NCI-H1105 (cell line): ENCODE measurements around the gene PRKN.

Source experiments
- DNase-seq: peaks from one replicate; lab custom pipeline; 2025; lab: John Stamatoyannopoulos, UW

PRKN gene

DNA sequence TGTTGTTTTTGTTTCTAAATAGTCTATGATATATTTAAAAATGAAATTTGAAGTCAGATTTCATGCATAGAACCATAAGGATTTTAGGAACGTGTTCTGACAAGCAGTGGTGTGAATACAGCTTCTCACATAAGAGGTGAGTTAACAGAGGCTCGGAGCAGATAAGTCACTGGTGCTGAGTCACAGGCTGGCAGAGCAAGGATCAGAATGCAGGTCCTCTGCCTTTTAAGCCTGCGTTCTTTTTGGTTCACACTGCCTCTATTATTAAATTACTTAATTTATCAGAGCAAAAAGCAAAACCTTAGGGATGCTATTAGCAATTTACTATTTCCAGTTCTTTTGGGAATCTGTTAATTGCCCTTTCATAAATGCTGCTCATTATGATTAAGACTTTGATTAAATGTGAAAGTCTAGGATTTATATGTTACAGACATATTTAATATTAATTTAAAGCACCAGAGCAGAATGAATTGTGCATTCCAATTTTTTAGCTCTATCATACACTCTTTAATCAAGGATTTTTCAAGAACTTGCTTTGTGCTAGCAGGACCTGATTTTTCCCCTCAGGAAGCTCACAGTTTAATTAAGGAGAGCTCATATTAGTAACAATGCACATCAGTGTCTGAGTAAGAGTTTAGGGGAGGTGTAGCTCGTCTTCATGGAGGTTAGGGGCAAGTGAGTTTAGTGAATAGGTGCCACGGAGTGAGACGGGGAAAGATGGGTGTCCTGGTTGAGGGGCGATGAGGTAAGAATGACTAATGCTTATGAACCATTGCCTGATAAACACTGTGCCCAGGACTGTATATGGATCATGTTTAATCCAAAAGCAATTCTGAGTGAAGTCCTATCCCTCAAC lies 1241.0 kb downstream of the PRKN start:
- peak; percentile 18 for DNase-seq

DNA sequence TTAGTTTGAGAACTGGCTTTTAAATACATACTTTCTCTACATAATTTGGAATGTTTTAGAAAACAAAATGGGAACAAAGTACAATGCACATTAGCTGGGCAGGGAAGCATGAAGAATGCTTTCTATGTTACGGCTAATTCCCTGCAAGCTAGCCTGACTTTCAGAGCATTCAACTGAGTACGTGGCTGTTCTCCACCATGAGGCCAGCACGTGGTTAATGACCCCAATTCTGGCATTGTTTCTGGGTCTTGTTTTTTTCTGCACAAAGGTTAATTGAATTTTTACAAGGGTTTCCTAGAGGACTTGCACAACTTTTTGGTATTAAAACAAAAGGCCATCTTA lies 1245.1 kb downstream of the PRKN start:
- no peak for DNase-seq

DNA sequence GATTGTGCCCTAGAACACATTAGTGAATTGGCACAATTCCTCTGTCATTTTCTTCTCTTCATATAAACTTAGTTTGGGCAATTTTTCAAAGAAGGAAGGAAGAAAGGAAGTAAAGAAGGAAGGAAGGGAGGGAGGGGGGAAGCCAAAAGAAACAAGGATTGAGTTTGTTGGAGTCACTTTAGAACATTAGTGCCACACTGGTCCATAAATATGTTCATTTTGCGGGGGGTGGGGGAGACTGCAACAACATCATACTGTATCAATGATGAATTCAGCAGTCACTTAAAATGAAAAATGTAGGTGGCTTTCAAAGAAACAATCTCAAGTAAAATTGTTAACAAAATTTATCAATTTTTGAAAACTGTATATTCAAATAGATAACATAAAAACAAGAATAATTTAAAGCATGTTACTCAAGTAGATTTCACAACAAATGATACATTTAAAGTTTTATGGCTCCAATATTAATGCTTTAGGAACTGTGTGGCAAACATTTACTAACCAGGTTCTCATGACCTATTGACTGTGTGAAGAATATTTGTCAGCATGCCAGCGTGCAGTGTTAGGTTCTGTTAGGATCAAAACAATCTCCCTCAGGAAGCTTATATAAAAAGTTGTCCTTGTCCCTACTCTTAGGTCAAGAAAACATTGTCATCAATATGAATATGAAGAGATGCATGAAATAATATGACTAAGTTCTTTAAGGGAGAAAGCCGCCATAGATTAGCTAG lies 1245.6 kb downstream of the PRKN start:
- DNase-seq = no peak

DNA sequence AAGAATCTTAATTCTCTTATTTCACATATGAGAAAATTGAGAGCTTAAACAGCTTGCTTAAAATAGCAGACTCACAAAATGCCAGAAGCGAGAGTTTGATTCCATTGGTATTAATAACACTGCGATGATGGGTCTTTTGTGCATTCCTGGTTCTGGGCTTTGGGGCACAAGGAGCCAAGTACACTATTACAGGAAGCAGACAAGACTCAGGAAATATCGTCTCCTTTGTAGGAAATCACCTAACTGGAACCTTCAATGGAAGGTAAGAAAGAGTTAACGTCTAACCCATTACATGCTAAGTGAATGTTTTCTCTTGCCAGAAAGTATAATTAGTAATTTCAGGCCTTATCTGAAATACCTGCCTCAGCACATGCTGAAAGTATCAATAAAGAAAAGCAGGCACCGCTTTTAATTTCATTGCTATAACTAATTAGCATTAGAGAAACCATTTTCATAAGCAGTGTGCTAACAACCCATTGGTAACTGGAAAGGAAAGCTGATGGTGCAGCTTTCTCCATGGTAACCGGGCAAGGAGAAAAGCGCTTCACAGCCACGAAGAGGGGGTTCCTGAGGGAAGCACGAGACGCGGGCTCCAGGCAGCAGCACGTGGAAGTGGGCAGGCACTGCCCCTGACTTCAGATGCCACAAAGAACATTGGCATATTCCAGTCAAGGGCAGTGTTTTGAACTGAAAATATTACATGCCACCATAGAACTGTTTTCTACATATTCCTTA lies 1247.0 kb downstream of the PRKN start:
- DNase-seq = no peak

DNA sequence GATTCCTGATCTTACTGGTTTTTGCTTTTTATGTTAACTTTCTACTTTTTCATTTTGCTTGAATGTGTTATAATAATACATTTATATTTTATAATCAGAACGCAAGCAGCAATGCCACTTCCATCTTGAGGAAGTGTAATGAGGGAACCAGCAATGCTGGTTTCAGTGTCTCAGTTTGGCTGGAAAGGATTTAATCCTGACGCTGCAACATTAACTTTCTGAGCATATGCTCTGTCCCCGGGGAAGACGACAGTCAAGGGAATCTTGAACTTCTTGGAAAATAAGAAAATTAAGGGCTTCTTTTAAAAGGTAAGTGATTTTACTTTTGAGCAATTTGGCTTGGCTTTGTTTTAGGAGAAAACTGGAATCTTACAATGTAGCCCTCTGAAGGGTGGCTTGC lies 1248.2 kb downstream of the PRKN start:
- DNase-seq = no peak

DNA sequence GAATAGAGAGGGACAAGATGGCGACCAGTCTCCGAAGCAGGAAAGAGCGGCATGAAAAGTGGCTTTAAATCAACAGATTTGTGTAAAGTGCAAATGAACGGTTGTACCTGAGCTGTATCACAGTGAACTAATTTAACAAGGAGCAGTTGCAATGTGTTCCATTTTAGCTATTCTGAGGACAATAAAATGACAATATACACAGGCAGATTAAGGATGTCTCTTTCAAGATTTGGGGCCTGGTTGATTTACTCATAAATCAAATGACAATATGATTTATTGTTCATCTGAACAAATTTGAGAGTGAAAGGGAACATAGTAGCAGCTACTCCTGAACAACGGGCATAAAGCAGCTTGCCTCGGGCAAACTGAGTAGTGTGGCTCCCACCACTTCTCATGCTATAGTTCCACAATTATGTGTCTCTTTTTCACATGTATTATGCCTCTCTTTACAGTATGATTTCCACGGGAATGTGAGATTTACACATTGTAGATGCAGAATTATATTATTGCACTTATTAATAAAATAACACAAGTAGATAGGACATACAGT lies 1249.6 kb downstream of the PRKN start:
- DNase-seq = no peak

DNA sequence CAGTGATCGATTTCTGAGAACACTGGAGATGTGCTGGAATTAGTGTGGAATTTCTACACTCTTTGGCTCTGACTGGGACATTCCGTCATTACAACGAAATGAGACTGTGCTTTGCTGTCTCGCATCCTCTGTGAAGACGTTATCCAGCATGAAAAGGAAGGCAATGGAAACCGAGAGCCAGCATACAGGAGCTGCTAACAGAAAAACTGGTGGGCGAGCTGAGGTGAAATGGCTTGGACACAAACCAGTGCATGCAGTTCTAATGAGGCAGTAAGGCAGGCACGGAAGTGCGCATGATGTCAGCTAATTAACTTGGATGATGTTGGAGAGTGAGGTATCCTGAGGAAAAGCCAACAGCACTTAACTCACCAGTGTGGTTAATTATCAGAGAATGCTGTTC lies 1250.9 kb downstream of the PRKN start:
- no peak for DNase-seq

DNA sequence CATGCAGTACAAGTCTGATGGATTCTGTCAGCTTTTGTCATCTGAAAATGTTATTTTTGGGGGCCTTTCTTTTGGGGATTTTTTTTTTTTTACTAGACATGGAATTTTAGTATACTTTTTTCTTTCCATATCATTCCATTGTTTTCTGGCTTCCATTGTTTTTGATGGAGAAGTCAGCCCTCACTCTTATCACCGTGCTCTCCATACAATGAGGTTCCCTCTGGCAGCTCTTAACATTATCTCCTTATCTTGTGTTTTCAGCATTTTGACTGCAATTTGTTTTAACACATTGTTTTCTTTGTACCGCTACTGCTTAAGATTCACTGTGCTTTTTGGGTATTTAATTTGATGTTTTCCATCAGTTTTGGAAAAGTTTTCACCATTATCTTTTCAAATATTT lies 1262.2 kb downstream of the PRKN start:
- DNase-seq = no peak

DNA sequence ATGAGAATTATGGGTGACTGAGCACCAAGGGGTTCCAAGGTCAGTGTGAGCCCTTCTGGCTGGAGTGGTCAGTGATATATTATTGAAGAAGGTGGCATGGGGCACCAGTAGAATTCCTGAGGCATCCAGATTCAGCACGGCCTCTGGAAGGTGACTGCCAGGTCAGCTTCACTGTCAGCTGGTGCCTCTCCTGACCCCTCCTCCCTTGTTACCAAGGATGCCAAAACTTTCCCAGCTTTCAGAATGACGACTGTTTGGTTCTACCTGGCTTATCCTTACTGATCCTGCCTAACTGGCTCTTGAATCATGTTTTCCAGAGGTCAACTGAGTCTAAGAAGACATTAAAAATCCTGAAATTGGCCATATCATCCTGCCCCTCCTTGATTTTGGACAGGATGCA lies 1264.5 kb downstream of the PRKN start:
- no peak for DNase-seq

DNA sequence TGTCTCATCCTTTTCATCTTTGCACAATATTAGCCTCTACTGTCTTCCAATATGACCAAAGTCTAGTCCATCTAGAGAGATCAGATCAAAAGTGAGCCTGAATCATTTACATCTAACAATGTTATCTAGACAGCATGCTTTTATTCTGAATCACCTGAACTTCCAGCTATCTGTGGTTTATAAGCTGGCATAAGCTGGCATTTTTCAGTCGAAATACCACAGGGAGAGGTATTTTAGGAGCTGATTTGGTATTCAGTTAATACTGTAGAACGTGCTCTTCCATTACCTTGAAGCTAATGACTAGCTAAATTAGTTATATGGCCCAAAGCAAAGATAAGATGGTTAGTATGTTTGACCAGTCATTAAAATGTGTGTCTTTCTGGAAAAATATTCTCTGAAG lies 1265.4 kb downstream of the PRKN start:
- no peak for DNase-seq

DNA sequence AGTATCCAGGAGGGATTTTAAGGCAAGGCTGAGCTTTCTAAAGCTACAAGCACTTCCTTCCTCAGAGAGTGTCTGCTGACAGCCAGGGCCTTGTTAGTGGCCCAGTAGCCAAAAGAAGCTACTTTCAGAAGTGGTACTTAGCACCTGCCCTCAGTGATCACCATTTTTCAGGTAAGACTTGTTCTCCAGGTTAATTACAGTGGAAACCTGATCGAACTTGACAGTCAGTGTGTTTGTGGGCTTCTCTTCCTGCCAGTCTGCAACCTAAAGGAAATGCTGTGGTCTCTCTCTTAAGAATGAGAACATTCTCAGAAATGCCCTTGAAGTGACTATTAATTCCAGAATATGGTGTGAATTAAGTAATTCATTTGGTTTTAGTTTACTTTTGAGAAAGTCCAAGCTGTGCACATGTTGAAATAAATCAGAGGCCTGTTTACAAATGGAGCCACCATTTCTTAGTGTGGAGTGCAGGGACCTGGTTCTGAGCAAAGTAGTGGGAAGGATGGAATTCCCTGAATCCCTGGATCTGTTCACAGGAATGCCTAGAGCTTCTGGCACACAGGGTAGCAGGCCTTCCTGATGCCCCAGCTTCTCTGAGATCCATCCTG lies 1268.5 kb downstream of the PRKN start:
- DNase-seq = no peak

DNA sequence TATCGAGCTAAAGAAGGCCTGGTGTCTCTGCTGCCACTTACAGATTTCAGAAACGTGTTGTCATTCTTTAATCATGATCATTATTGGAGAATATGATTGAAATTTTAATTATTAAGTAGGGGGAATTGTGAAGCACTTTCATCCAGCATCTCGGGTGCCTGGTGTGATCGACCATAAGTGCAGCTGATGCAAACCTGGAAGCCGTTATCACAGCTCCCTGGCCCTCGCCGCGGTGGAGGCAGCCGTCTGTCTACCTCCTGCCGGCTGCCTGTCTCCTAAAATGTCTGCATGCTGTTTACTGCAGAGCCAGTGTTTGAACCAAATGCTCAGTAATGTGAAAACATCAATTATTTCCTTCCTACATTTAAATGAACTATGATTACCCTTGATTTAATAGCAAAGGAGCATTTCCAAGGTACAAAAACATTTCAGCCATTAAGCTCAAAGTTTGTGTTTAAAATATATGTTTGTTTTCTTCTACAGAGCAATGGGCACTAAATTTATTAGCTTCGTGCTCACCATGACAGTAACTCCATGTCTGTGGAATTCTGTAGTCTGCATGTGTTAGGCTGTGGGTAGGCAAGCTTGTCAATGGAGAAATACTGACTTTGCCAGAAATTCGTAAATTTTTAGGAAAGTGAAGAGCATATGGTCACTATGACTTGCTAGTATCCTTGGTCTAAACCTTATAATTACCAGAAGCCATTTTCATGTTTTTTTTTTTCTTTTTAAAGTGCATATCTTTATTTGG lies 1269.2 kb downstream of the PRKN start:
- DNase-seq = no peak

DNA sequence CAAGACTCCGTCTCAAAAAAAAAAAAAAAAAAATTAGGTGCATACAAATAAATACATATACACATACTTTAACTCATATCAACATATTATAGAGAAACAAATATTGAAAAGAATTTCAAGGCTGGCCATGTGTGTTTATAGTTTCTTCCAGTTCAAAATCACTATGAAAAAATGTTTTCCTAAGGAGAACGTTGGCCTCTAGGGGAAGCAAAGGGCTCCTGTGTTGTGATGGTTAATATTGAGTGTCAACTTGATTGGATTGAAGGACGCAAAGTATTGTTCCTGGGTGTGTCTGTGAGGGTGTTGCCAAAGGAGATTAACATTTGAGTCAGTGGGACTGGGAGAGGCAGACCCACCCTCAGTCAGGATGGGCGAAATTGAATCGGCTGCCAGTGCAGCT lies 1271.7 kb downstream of the PRKN start:
- no peak for DNase-seq

DNA sequence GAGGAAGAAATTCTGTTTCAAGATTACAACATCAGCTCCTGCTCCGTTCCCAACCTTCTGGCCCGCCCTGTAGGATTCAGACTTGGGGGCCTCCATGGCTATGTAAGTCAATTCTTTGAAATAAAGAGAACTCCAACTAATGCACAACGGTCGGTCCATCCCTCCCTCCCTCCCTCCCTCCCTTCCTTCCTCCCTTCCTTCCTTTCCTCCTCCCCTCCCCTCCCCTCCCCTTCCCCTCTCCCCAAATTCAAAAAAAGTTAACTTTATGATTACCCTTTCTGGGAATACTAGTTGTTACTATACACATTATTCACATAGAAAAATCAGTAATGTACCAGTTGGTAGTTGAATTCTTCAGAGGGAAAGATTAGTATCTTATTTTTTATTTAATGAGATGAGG lies 1274.0 kb downstream of the PRKN start:
- DNase-seq = no peak

DNA sequence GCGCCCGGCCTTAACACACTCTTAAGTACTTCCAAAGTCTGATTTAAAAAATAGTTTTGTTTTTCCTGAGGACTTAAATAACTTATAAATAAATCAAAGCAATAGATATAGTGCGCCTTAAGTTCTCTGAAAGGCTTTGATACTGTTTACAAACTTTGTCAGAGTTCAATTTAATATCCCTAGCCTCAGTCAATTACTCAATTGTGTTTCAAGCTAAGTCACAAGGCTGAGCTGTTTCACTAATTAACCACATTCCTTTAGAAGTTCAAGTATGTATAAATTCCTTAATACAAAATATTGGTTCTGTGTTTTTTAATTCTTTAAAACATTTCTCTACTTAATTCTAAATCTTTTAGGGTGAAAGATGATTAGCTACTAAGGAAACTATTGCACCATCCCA lies 1275.3 kb downstream of the PRKN start:
- DNase-seq = no peak

DNA sequence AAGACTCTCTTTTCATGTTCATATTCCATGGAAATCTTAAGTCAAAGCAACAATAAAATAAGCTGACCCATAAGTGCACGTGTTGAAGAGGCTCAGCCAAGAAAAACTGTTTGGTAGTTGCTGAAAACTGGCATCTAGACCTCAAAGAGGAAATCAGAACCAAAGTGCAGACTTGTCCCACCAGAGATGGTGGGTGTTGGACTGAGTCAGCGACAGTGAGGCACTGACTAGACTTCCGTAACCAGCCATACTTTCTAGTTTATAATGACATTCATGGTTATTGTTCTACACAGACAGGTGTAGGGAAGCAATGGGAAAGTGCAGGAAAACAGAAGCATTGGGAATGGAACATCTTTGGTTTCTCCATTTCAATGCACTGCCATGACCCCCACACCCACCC lies 1278.0 kb downstream of the PRKN start:
- no peak for DNase-seq

DNA sequence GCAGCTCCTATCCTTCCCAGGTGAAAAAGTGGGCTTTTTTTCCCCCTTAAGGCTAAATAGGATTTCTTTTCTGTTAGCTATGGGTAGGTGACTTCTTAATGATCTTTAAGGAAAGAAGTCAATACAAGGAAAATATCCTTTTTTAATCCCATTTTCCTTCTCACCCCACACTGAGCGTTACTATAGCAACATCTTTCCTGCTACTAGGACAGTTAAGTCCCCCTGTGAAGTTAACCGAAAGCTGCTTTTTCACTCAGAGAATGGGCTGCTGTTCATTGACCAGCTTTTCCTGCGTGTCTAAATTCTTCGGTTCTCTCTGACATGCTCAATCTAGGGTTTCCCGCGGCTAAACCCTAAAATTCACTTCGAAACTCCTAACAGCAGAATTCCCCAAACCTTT lies 1280.6 kb downstream of the PRKN start:
- DNase-seq = no peak

DNA sequence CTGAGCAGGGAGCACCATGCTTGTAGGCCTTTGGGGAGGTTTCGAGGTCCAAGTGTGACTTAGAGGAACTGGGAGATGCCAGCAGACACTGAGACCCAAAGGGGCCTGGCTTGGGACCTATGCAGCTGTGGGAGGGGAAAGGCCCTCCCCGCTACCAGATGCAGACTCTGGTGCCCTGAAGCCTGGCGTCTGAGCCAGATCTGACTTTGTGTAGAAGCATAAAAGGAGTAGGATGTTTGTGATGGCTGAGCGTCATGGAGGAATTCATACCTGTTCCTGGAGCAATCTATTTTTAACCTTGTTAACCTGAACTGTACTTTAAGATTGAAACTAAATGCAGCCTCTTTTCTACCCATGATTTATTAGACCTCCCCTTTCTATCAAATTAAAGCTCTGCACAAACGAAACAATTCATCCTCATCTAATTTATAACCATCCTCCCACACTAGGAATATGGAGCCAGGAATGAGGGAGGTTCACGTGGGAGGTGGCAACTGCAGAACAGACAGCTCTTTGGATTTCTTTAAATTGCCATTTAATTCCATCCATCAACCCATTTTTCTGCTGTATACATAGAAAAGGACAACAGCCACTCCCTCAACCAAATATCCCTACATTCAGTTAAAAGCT lies 1281.2 kb downstream of the PRKN start:
- no peak for DNase-seq

DNA sequence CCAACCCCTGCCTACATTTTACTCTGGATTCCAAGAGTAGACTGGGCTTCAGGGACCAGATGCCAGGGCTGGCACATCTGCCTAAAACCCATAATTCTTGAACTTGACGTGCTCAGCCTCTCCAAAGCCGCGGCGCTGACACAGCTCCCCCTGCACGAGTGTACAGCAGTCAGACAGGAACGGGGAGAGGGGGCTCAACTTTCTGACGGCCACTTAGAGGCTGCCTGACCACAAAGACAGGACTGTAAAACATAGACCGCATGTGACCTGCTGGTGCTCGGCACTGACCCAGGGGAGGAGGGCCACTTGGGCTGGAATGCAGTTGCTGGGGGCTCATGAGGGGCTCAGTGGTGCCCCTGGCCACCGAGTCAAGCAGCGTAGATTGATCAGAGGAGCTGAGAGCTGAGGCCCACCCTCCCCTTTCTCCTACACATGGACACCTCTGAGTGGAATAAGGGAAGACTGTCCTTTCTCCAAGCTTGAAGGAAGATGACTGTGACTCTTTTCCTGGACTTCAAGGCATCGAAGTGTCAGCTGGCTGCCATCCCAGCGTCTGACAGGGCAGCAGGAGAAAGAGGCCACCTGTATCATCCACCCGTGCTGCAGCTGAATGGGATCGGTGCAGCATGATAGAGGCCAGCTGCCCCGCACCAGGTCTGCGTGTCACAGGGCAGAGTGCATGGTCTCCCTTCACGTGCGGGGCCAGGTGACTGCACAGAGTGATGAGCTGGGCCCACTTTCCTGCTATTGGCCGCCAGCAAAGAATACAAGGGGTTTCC lies 1282.4 kb downstream of the PRKN start:
- DNase-seq = no peak

DNA sequence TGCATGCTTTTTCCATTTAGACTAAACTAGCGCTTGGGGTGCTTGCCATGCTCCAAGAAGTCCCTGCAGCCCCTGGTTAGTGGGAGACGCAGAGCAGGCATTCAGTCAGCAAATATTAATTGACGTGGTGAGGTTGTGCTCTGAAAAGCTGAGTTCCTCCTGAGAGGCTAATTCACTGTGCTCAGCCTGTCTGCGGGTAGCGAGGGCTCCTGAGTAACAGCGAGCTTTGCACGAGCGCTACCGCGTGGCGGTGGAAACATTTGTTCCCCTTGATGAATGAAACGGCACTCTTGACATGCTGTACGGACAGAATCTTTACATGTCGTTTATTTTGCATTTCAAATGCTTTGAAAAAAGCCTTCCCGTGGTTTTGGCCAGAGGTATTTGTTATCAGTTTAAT lies 1283.1 kb downstream of the PRKN start:
- no peak for DNase-seq
